GM18499 (cell line): ENCODE results near the gene SMC4.

Experiments used
- ATAC-seq: cut with Tn5 transposase; IDR thresholded peaks from one replicate; pipeline ENCODE4 v1.9.1; 2021; ENCODE audit warnings: moderate number of reproducible peaks; ENCODE audit not compliant: insufficient read depth, unreplicated experiment

Gene SMC4

DNA sequence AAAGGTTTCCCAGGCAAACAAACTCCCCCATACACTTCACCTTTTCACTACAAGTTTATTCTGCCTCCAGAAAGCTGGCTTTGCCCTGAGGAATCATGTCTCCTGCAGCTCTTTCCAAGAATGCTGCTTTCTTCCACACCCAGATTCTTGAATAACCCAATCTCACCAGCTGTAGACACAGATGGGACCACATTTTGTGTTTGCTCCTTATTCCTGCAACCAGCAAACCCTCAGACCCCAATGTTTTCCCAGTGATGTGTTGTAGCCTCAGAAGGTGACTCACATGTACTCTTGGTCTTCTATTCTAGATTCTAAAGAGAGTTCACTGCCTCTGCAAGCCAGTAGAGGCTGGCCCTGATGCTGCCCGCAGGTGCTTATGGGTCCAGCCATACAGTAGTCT lies 73.8 kb downstream of the SMC4 start:
- no peak for ATAC-seq

DNA sequence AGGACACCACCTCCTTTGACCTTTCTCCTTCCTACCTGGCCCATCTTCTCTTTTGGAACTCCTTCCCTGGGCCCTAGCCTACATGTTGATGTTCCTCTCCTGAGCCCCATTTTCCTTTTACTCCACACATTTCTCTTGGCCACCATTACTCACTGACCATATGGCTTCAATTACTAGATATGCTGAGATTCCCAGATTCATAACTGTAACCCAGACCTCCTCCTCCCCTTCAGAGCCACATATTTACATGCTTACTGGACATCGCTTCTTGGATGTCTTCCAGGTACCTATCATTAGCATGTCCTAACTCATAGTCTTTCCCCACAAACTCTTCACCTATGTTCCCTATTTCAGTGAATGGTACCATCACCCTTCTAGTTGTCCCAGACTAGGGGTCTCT lies 74.5 kb downstream of the SMC4 start:
- ATAC-seq, result no peak

DNA sequence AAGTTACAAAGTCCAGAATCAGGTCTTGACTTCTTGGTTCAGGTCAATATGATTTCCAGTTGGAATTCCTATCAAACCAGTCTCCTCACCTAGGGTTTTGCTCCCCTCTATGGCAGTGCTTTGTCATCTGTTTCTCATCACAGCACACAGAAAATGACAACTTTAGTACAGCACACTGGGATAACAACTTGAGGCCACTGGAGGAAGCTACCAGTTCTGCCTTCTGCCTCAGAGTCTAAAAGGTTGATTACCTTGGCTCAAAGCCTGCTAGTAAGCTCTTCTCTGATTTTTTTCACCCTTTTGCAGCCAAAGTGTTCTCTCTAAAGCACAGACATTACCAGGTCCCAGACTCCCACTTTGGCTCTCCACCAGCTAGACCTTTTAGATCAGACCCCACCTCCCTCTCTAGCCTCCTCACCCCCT lies 75.0 kb downstream of the SMC4 start:
- ATAC-seq, result no peak

GRCh38 chr3:160475153-160475552 lies 75.7 kb downstream of the SMC4 start:
- no peak for ATAC-seq

- no peak for ATAC-seq
Measured at GRCh38 chr3:160475884-160476283, 76.4 kb downstream of the SMC4 start.

- no peak for ATAC-seq
Measured at GRCh38 chr3:160477750-160478149, 78.3 kb downstream of the SMC4 start.

- no peak for ATAC-seq
Measured at GRCh38 chr3:160478338-160478737, 78.9 kb downstream of the SMC4 start.

DNA sequence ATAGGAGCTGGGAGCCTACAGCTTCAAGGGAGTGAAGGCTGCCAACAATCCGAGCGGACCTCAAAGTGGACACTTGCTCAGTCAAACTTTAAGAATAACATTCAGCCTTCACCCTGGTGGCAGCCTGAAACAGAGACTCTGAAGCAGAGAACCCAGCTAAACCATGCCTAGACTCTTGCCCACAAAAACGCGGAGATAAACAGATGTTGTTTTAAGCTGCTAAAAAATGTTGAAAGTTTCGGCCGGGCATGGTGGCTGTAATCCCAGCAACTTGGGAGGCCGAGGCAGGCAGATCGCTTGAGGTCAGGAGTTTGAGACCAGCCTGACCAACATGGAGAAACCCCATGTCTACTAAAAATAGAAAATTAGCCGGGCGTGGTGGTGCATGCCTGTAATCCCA lies 79.9 kb downstream of the SMC4 start:
- ATAC-seq, result no peak

DNA sequence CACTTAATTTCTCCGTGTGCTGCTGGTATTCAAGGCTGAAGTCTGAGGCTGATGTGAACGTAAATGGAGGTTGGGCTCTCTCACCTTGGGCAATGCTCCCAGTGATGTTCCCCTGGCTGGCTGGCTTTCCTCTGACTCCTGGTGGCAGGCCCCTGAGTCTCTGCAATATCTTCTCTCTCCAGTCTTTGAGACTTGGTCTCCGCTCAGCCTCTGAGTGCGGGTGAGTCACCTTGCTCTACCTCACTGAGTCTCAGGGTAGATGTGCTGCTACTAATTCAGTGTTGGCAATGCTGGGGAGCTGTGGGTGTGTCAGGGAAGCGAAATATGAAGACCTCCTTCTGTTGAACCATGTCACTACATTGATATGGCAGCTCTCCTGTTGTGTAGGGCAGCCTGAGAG lies 81.5 kb downstream of the SMC4 start:
- ATAC-seq, result no peak

DNA sequence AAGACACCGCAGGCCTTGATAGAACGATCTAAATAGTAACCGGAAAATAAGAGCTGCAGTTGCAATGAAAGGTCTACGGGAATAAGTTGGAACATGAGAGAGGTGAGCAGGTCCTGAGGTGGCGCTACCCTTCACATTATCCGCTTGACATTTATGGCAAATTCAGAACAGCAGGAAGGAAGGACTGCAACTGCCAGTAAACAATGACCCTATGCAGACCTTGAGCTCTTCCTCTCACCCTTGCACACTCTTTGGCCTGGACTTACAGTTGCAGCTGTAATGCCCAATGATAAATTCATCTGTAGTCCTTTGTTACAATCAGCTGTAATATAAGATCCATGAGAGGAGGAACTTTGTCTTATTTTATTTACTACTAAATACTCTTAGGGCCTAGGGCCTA lies 82.4 kb downstream of the SMC4 start:
- ATAC-seq, result no peak

GRCh38 chr3:160482796-160483195 lies 83.3 kb downstream of the SMC4 start:
- no peak for ATAC-seq
